OCI-LY1 (cell line): ENCODE data around the gene ZNF664.

ENCODE experiments used
- CTCF ChIP-seq: fragments of 200-600 bp; sonication (generic), shearing (Covaris generic); IDR thresholded peaks from 2 replicates; pipeline ENCODE4 v1.5.1; 2017; ENCODE audit warnings: mild to moderate bottlenecking, antibody characterized with exemption, low read length, moderate library complexity, mixed read lengths
- EZH2 ChIP-seq: fragments of 200-600 bp; sonication (generic), shearing (Covaris generic); IDR thresholded peaks from 2 replicates; pipeline ENCODE4 v1.8.0; 2017; ENCODE audit warnings: borderline replicate concordance, mixed run types, mild to moderate bottlenecking, antibody characterized with exemption, low read length, moderate library complexity, mixed read lengths

- TF ChIP-seq CTCF = no peak
- no peak for TF ChIP-seq EZH2
Observed at GRCh38 chr12:124059752-124060151, 86.7 kb downstream of the ZNF664 start.
